Smooth muscle cell (in vitro differentiated cells): Measurements from ENCODE around the gene LATS2. TPM values are rescaled to one million over a fixed set of nuclear protein-coding genes. Genes with fewer than 3 reads are reported as not detected.
"Not testable (repeated sequence)": the region's sequence is repeated elsewhere in the genome, so short reads cannot be mapped to it uniquely, and the experiment has no call there.

Experiments used
- DNase-seq: peaks from one replicate; lab custom pipeline; 2025; ENCODE audit not compliant: unreplicated experiment; lab: John Stamatoyannopoulos, UW
- H2AFZ ChIP-seq: fragments of 200-600 bp; sonication (generic); 2 replicates; pipeline ENCODE4 v1.6.0; 2016; ENCODE audit warnings: antibody characterized with exemption, low read depth, mild to moderate bottlenecking
- H3F3A ChIP-seq: fragments of 200-600 bp; sonication (generic); 2 replicates; pipeline ENCODE4 v1.6.0; 2017; ENCODE audit warnings: antibody characterized with exemption, low read depth
- H3K27ac ChIP-seq: fragments of 200-600 bp; sonication (generic); 2 replicates; pipeline ENCODE4 v1.5.1; 2016; ENCODE audit warnings: low read depth, mild to moderate bottlenecking
- H3K27me3 ChIP-seq: fragments of 200-600 bp; sonication (generic); 2 replicates; pipeline ENCODE4 v1.6.1; 2016; ENCODE audit warnings: low read depth, mild to moderate bottlenecking
- H3K36me3 ChIP-seq: fragments of 200-600 bp; sonication (generic); 2 replicates; pipeline ENCODE4 v1.5.1; 2016; ENCODE audit warnings: low read depth
- H3K4me1 ChIP-seq: fragments of 200-600 bp; sonication (generic); 2 replicates; pipeline ENCODE4 v1.5.1; 2016; ENCODE audit warnings: low read depth
- H3K4me2 ChIP-seq: fragments of 200-600 bp; sonication (generic); 2 replicates; pipeline ENCODE4 v1.6.0; 2016; ENCODE audit warnings: mild to moderate bottlenecking
- H3K4me3 ChIP-seq: fragments of 200-600 bp; sonication (generic); 2 replicates; pipeline ENCODE4 v1.5.1; 2016; ENCODE audit warnings: mild to moderate bottlenecking
- H3K79me2 ChIP-seq: fragments of 200-600 bp; sonication (generic); 2 replicates; pipeline ENCODE4 v1.6.0; 2016; ENCODE audit warnings: low read depth, mild to moderate bottlenecking
- H3K9ac ChIP-seq: fragments of 200-600 bp; sonication (generic); 2 replicates; pipeline ENCODE4 v1.6.0; 2016; ENCODE audit warnings: low read depth
- H3K9me3 ChIP-seq: fragments of 200-600 bp; sonication (generic); replicated peaks from 2 replicates; pipeline ENCODE4 v1.5.1; 2016; ENCODE audit warnings: low read depth
- H4K20me1 ChIP-seq: fragments of 200-600 bp; sonication (generic); 2 replicates; pipeline ENCODE4 v1.6.0; 2016; ENCODE audit warnings: low read depth
- CTCF ChIP-seq: fragments of 200-600 bp; sonication (generic); IDR thresholded peaks from 2 replicates; pipeline ENCODE4 v1.5.1; 2017; ENCODE audit warnings: borderline replicate concordance, mild to moderate bottlenecking, antibody characterized with exemption; ENCODE audit not compliant: insufficient read depth, poor library complexity, severe bottlenecking
- WGBS: methylation state at CpG from one replicate; pipeline ENCODE4 v1.1.7; 2016; ENCODE audit warnings: low lambda C conversion rate; 5-methylcytosine and 5-hydroxymethylcytosine counted together
- polyA plus RNA-seq: library from polyadenylated mRNA; unstranded; fragments of >200 nt; fragmentation: Nextera tagmentation; extraction: Ambion mirVana; gene quantifications from 2 replicates; pipeline ENCODE4 v1.2.1, GENCODE V29; 2016
- total RNA-seq: library from RNA; depleted of rRNA; stranded (reverse); fragments of >200 nt; gene quantifications from 2 replicates; pipeline ENCODE4 v1.2.3, GENCODE V29; 2014

Gene LATS2
- total and polyA plus RNA-seq, 2 experiments from 2014 or later: 6.9 to 20.8 TPM

- Histone ChIP-seq H3K36me3 (no peaks in the 10 kb centered on the region), H3K27ac (no peak overlapping the region), H2AFZ (no peak overlapping the region), H3K4me3 (no peak overlapping the region), H3K4me1 (no peaks in the 10 kb centered on the region), H3K9me3 (no peaks in the 10 kb centered on the region), H4K20me1 (no peaks in the 10 kb centered on the region), H3K9ac (no peak overlapping the region), H3F3A (no peaks in the 10 kb centered on the region), H3K4me2 (no peak overlapping the region), H3K27me3 (no peaks in the 10 kb centered on the region), H3K79me2 (no peaks in the 10 kb centered on the region)
- DNase-seq: no peak
- WGBS: 82% methylated on average over 14 of the region's 14 CpGs
- no peak for TF ChIP-seq CTCF
Observed at GRCh38 chr13:20960663-20961309, 100.6 kb downstream of the LATS2 start.

GRCh38 chr13:20957049-20957620, 104.3 kb downstream of the LATS2 start:
- not testable (repeated sequence) for H3K36me3 ChIP-seq, H3K27me3 ChIP-seq, H4K20me1 ChIP-seq, H3K9me3 ChIP-seq, H3K9ac ChIP-seq, H3K27ac ChIP-seq, H3K79me2 ChIP-seq, H3F3A ChIP-seq, H3K4me1 ChIP-seq, H3K4me2 ChIP-seq, H3K4me3 ChIP-seq, DNase-seq, H2AFZ ChIP-seq
- WGBS: 93% methylated on average over 10 of the region's 10 CpGs

GRCh38 chr13:20955496-20955895, 105.9 kb downstream of the LATS2 start:
- Histone ChIP-seq H3K9me3 (no peaks in the 10 kb centered on the region), H2AFZ (no peak overlapping the region), H3K27ac (no peak overlapping the region), H3K36me3 (no peaks in the 10 kb centered on the region), H3K4me2 (no peak overlapping the region), H3F3A (no peaks in the 10 kb centered on the region), H4K20me1 (no peaks in the 10 kb centered on the region), H3K27me3 (no peaks in the 10 kb centered on the region), H3K9ac (no peak overlapping the region), H3K4me3 (no peak overlapping the region), H3K79me2 (no peaks in the 10 kb centered on the region), H3K4me1 (no peaks in the 10 kb centered on the region)
- no peak for DNase-seq
- WGBS: 96% methylated on average over 6 of the region's 6 CpGs
- no peak for TF ChIP-seq CTCF

GRCh38 chr13:20953245-20953931, 108.0 kb downstream of the LATS2 start:
- H2AFZ ChIP-seq: no peak overlapping the region
- no peak overlapping the region for H3K4me3 ChIP-seq
- no peaks in the 10 kb centered on the region for H3K36me3 ChIP-seq
- DNase-seq: no peak
- H3K27ac ChIP-seq: no peak overlapping the region
- H3F3A ChIP-seq: no peaks in the 10 kb centered on the region
- WGBS: 70% methylated on average over 16 of the region's 16 CpGs
- no peak overlapping the region for H3K4me2 ChIP-seq
- H3K9me3 ChIP-seq: no peaks in the 10 kb centered on the region
- no peaks in the 10 kb centered on the region for H3K27me3 ChIP-seq
- no peak overlapping the region for H3K9ac ChIP-seq
- no peak for TF ChIP-seq CTCF
- no peaks in the 10 kb centered on the region for H3K79me2 ChIP-seq
- H4K20me1 ChIP-seq: no peaks in the 10 kb centered on the region
- H3K4me1 ChIP-seq: no peaks in the 10 kb centered on the region
